Transverse colon (tissue), 4 donors: ENCODE results near the gene FNDC1. TPM values are rescaled to one million over a fixed set of nuclear protein-coding genes. Genes with fewer than 3 reads are reported as not detected.

Experiments used
- DNase-seq: peaks from one replicate; pipeline ENCODE4 v3.0.0-alpha.2; 2019
- H3K27ac ChIP-seq, 4 donors: fragments of 200-600 bp; sonication (generic); 2 replicates each; pipeline ENCODE4 v1.5.1; 2016 to 2018; ENCODE audit warnings: inconsistent platforms in 4 of 4
- H3K27me3 ChIP-seq: fragments of 200-600 bp; sonication (generic); 2 replicates; pipeline ENCODE4 v1.5.1; 2017; ENCODE audit warnings: inconsistent platforms
- H3K36me3 ChIP-seq, 4 donors: fragments of 200-600 bp; sonication (generic); 2 replicates each; pipeline ENCODE4 v1.5.1; 2017 to 2019; ENCODE audit warnings: inconsistent platforms in 4 of 4
- H3K4me1 ChIP-seq, 4 donors: fragments of 200-600 bp; sonication (generic); 2 replicates each; pipeline ENCODE4 v1.5.1; 2017 to 2020; ENCODE audit warnings: inconsistent platforms in 4 of 4
- H3K4me3 ChIP-seq, 4 donors: fragments of 200-600 bp; sonication (generic); 1 replicate in 1 of 4; 2 replicates in 3 of 4; pipeline versions ENCODE4 v1.5.1 to v1.6.1; 2017 to 2019; ENCODE audit warnings: inconsistent platforms in 4 of 4
- H3K9me3 ChIP-seq, 2 donors: fragments of 200-600 bp; sonication (generic); 2 replicates each; pipeline ENCODE4 v1.5.1; 2017 to 2019; ENCODE audit warnings: inconsistent platforms in 2 of 2
- EP300 ChIP-seq: sonication (generic); formaldehyde crosslinking; IDR thresholded peaks from one replicate; pipeline ENCODE4 v1.6.1; 2017; ENCODE audit warnings: antibody characterized with exemption, low read depth
- POLR2A ChIP-seq: fragments of 450-650 bp; IDR thresholded peaks from one replicate; pipeline ENCODE4 v1.6.1; 2016; ENCODE audit warnings: antibody characterized with exemption, mild to moderate bottlenecking, moderate library complexity
- POLR2AphosphoS5 ChIP-seq, 3 donors: sonication (generic); formaldehyde crosslinking; IDR thresholded peaks; one replicate each; pipeline ENCODE4 v1.6.1; 2016; ENCODE audit warnings: antibody characterized with exemption in 3 of 3
- WGBS, 2 donors: methylation state at CpG; one replicate each; pipeline ENCODE4 v1.1.5; 2018; ENCODE audit warnings: low coverage in 1 of 2; 5-methylcytosine and 5-hydroxymethylcytosine counted together
- in situ Hi-C, 4 donors: fragments of 200-750 bp; cut with MboI; loops; one replicate each; pipeline versions ENCODE4 v1.15.0 to v1.15.1; 2017; ENCODE audit warnings: low sequenced_read_pairs in 3 of 4, low pct_ligation_motif_present in 1 of 4, low pct_unique_long_range_greater_than_20kb in 1 of 4
- intact Hi-C: fragments of 100-400 bp; cut with DNase I; formaldehyde crosslinking; loops from one replicate; pipeline ENCODE4 v1.15.1; 2023; ENCODE audit warnings: low total_unique reads
- total RNA-seq, 4 donors: library from RNA; depleted of rRNA; stranded (reverse); fragments of >200 nt; gene quantifications; one replicate each; pipeline ENCODE4 v1.1.0, GENCODE V29; 2016
- TF ChIP-seq, protein P1 (sequence below), 5 experiments: fragments of 200-600 bp in 3 of 5; fragments of 450-650 bp in 2 of 5; sonication (generic) in 3 of 5; IDR thresholded peaks; 1 replicate in 2 of 5; 2 replicates in 3 of 5; pipeline ENCODE4 v1.5.1; 2016 to 2017; ENCODE audit warnings: antibody characterized with exemption in 5 of 5, inconsistent platforms in 3 of 5, mild to moderate bottlenecking in 2 of 5, moderate library complexity in 1 of 5

The FNDC1 gene
- total RNA-seq, 4 donors from 2014 or later = 0.64 to 14.2 (median 2.4) TPM

- WGBS, 2 donors = 38 to 41% methylated on average over 1 of the region's 1 CpG
- no peaks in the 10 kb centered on the region for H3K4me1 ChIP-seq
- no peak for DNase-seq
- TF ChIP-seq, protein P1, sequence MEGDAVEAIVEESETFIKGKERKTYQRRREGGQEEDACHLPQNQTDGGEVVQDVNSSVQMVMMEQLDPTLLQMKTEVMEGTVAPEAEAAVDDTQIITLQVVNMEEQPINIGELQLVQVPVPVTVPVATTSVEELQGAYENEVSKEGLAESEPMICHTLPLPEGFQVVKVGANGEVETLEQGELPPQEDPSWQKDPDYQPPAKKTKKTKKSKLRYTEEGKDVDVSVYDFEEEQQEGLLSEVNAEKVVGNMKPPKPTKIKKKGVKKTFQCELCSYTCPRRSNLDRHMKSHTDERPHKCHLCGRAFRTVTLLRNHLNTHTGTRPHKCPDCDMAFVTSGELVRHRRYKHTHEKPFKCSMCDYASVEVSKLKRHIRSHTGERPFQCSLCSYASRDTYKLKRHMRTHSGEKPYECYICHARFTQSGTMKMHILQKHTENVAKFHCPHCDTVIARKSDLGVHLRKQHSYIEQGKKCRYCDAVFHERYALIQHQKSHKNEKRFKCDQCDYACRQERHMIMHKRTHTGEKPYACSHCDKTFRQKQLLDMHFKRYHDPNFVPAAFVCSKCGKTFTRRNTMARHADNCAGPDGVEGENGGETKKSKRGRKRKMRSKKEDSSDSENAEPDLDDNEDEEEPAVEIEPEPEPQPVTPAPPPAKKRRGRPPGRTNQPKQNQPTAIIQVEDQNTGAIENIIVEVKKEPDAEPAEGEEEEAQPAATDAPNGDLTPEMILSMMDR (IDR thresholded peaks at IDR 0.05) = no peak
- TF ChIP-seq POLR2A (no peak), EP300 (no peak), POLR2AphosphoS5 (IDR thresholded peaks at IDR 0.05) (no peak)
- no peaks in the 10 kb centered on the region for H3K36me3 ChIP-seq
- intact Hi-C loops (no loop called here), in situ Hi-C loops (loop anchor here in 1 of 4 donors (25.0 kb wide), 1 partner anchor 781 kb away; no protein-coding TSS in a partner anchor)
- H3K27ac ChIP-seq = no peak overlapping the region
- H3K9me3 ChIP-seq = peaks cover 8 to 14% of the 10 kb centered on the region in 2 donors
- no peak overlapping the region for H3K4me3 ChIP-seq
- H3K27me3 ChIP-seq = no peaks in the 10 kb centered on the region
Measured at GRCh38 chr6:159156089-159156488, 13.1 kb upstream of the FNDC1 start.

DNA sequence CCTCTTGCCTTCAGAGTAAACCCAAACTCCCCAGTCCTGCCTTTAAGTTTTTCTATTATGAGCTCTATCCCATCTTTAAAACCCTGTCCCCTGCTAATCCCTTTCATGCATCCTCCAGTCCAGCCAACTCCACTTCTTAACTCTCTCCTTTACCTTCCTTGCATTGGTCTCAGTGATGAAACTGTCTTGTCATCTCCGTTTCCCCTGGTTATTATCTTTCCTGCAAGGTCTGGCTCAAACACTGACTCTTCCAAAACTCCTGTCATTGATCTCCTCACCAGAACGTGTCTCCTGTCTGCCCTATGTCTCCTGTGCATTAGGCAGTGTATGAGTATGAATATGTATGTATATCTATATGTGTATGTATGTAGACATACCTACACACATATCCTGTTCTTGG is 11.8 kb upstream of the FNDC1 start:
- Histone ChIP-seq H3K4me3 (no peak overlapping the region), H3K4me1 (no peaks in the 10 kb centered on the region), H3K27me3 (no peaks in the 10 kb centered on the region), H3K9me3 (peaks cover 8 to 14% of the 10 kb centered on the region in 2 donors), H3K36me3 (no peaks in the 10 kb centered on the region), H3K27ac (no peak overlapping the region)
- 26 to 61% methylated on average over 2 of the region's 2 CpGs for WGBS, 2 donors
- intact Hi-C loops (no loop called here), in situ Hi-C loops (loop anchor here in 1 of 4 donors (25.0 kb wide), 1 partner anchor 780 kb away; no protein-coding TSS in a partner anchor)
- no peak for DNase-seq
- TF ChIP-seq, protein P1 (IDR thresholded peaks at IDR 0.05) = no peak
- TF ChIP-seq POLR2AphosphoS5 (IDR thresholded peaks at IDR 0.05) (no peak), POLR2A (no peak), EP300 (no peak)

DNA sequence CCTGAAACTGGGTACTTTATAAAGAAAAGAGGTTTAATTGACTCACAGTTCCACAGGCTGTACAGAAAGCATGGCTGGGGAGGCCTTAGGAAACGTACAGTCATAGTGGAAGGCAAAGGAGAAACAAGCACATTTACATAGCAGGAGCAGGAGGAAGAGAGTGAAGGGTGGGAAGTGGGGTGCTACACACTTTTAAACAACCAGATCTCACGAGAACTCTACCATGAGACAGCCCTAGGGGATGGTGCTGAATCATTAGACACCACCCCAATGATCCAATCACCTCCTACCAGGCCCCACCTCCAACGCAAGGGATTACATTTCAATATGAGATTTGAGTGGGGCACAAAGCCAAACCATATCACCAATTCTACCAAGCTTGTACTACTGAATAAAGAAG is 7.4 kb upstream of the FNDC1 start:
- no peak overlapping the region for H3K27ac ChIP-seq
- TF ChIP-seq POLR2AphosphoS5 (IDR thresholded peaks at IDR 0.05) = no peak
- TF ChIP-seq, protein P1 (IDR thresholded peaks at IDR 0.05) = no peak
- TF ChIP-seq EP300 = no peak
- no peak for TF ChIP-seq POLR2A
- H3K27me3 ChIP-seq = peaks cover 16% of the 10 kb centered on the region
- H3K9me3 ChIP-seq = no peaks in the 10 kb centered on the region
- in situ Hi-C loops = loop anchor here in 1 of 4 donors (25.0 kb wide), 1 partner anchor 775 kb away; no protein-coding TSS in a partner anchor
- H3K4me1 ChIP-seq = no peaks in the 10 kb centered on the region
- WGBS, 2 donors = 60 to 82% methylated on average over 2 to 3 of the region's 3 CpGs
- H3K36me3 ChIP-seq = no peaks in the 10 kb centered on the region
- intact Hi-C loops = no loop called here
- no peak for DNase-seq
- H3K4me3 ChIP-seq = no peak overlapping the region

DNA sequence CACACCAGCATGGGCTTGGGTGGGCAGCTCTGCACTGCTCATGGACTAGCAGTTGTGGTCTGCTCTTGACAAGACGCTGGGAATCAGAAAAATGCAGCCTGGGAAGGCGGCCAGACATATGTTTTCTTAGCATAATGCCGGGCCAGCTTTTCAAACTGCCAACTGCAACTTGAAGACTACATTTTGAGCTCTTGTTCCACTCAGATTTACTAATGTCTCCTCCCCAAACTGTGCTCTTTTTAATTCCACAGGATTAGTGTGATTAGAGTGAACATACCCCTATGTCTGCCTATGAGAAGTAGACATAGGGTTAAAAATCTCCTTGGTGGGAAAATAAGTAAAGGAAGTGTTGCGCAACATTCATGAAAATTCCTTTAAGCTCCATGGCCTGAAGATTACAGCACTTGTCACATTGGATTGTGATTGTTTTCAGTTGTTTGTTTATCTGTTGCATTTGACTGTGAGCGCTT is 5.3 kb upstream of the FNDC1 start:
- Histone ChIP-seq H3K27ac (no peak overlapping the region), H3K4me1 (peaks cover 0 to 6% (median 5%) of the 10 kb centered on the region in 4 donors), H3K36me3 (no peaks in the 10 kb centered on the region), H3K9me3 (no peaks in the 10 kb centered on the region), H3K4me3 (no peak overlapping the region), H3K27me3 (peaks cover 37% of the 10 kb centered on the region)
- no peak for DNase-seq
- intact Hi-C loops = no loop called here
- no peak for TF ChIP-seq POLR2A
- no peak for TF ChIP-seq EP300
- no peak for TF ChIP-seq POLR2AphosphoS5 (IDR thresholded peaks at IDR 0.05)
- TF ChIP-seq, protein P1 (IDR thresholded peaks at IDR 0.05) = no peak
- WGBS, 2 donors = 63 to 80% methylated on average over 4 to 5 of the region's 5 CpGs
- in situ Hi-C loops = loop anchor here in 1 of 4 donors (25.0 kb wide), 1 partner anchor 773 kb away; no protein-coding TSS in a partner anchor
